ENCODE results near the gene MYL5. TPM values are rescaled to one million over a fixed set of nuclear protein-coding genes. Genes with fewer than 3 reads are reported as not detected.

MYL5 gene
- total and polyA plus RNA-seq, 4 donors: 2.4 to 5.0 (median 4.7) TPM

- no peaks in the 10 kb centered on the region for H3K27me3 ChIP-seq (ENCODE audit: control insufficient read depth in 4 of 4, insufficient read depth in 4 of 4, low read length in 3 of 4)
- DNase-seq (ENCODE audit: low spot score): no peak
- 93% methylated on average over 18 of the region's 18 CpGs for WGBS
- TF ChIP-seq ZBTB33 (IDR thresholded peaks at IDR 0.05): no peak
- no peak for TF ChIP-seq GABPA (IDR thresholded peaks at IDR 0.05 in 1 of 2, conservative IDR thresholded peaks at IDR 0.05 in 1 of 2)
- TF ChIP-seq CTCF (IDR thresholded peaks at IDR 0.05; ENCODE audit: low read depth, low read length, missing input control): no peak
- TF ChIP-seq HNF4G (IDR thresholded peaks at IDR 0.05): no peak
- peaks cover 0 to 7% (median 0%) of the 10 kb centered on the region in 4 donors for H3K4me1 ChIP-seq (ENCODE audit: control insufficient read depth in 4 of 4, insufficient read depth in 4 of 4, low read length in 3 of 4)
- H3K4me3 ChIP-seq (ENCODE audit: low read depth in 1 of 3, low read length in 3 of 3): no peak overlapping the region
- no peak overlapping the region for H3K9ac ChIP-seq (ENCODE audit: low read depth in 1 of 2, low read length in 2 of 2)
- no peak overlapping the region for H3K27ac ChIP-seq (ENCODE audit: low read depth in 1 of 2, low read length in 2 of 2)
- no peaks in the 10 kb centered on the region for H3K9me3 ChIP-seq (ENCODE audit: control insufficient read depth in 4 of 4, low read length in 3 of 4)
- H3K36me3 ChIP-seq (ENCODE audit: control insufficient read depth in 4 of 4, insufficient read depth in 3 of 4, low read depth in 1 of 4, low read length in 3 of 4): no peaks in the 10 kb centered on the region
Measured at GRCh38 chr4:714087-714486, 39.7 kb downstream of the MYL5 start.

- WGBS: 91% methylated on average over 34 of the region's 34 CpGs
- no peak for TF ChIP-seq REST (IDR thresholded peaks at IDR 0.05)
- no peak for TF ChIP-seq RXRA (IDR thresholded peaks at IDR 0.05)
- no peak for TF ChIP-seq ZBTB33 (IDR thresholded peaks at IDR 0.05)
- no peak for TF ChIP-seq TAF1 (conservative IDR thresholded peaks at IDR 0.05)
- no peak for TF ChIP-seq EGR1 (IDR thresholded peaks at IDR 0.05; ENCODE audit: low read depth in 2 of 2)
- TF ChIP-seq NR2F2 (IDR thresholded peaks at IDR 0.05): no peak
- TF ChIP-seq FOXA2 (IDR thresholded peaks at IDR 0.05): no peak
- TF ChIP-seq JUND (IDR thresholded peaks at IDR 0.05): no peak
- no peak for TF ChIP-seq MAX (IDR thresholded peaks at IDR 0.05)
- TF ChIP-seq HNF4A (conservative IDR thresholded peaks at IDR 0.05): no peak
- no peak for TF ChIP-seq SP1 (IDR thresholded peaks at IDR 0.05)
- no peak for TF ChIP-seq CTCF (IDR thresholded peaks at IDR 0.05; ENCODE audit: low read depth, low read length, missing input control)
- H3K9me3 ChIP-seq (ENCODE audit: control insufficient read depth in 4 of 4, low read length in 3 of 4): no peaks in the 10 kb centered on the region
- no peak for DNase-seq (ENCODE audit: low spot score)
- H3K27ac ChIP-seq (ENCODE audit: low read depth in 1 of 2, low read length in 2 of 2): no peak overlapping the region
- H3K9ac ChIP-seq (ENCODE audit: low read depth in 1 of 2, low read length in 2 of 2): no peak overlapping the region
- peaks cover 0 to 9% (median 2%) of the 10 kb centered on the region in 4 donors for H3K4me1 ChIP-seq (ENCODE audit: control insufficient read depth in 4 of 4, insufficient read depth in 4 of 4, low read length in 3 of 4)
- no peaks in the 10 kb centered on the region for H3K27me3 ChIP-seq (ENCODE audit: control insufficient read depth in 4 of 4, insufficient read depth in 4 of 4, low read length in 3 of 4)
- no peak overlapping the region for H3K4me3 ChIP-seq (ENCODE audit: low read depth in 1 of 3, low read length in 3 of 3)
- H3K36me3 ChIP-seq (ENCODE audit: control insufficient read depth in 4 of 4, insufficient read depth in 3 of 4, low read depth in 1 of 4, low read length in 3 of 4): peaks cover 0 to 2% (median under 1%) of the 10 kb centered on the region in 4 donors
Measured at GRCh38 chr4:717601-718320, 43.4 kb downstream of the MYL5 start.

Data from liver (tissue), 9 donors.